Keratinocyte (primary cell): Measurements from ENCODE around the gene MS4A18. TPM values are rescaled to one million over a fixed set of nuclear protein-coding genes. Genes with fewer than 3 reads are reported as not detected.
"Not testable (repeated sequence)": the region's sequence is repeated elsewhere in the genome, so short reads cannot be mapped to it uniquely, and the experiment has no call there.

Experiments
- DNase-seq: peaks from one replicate; pipeline ENCODE4 v3.0.0-alpha.2; 2011; ENCODE audit warnings: low read depth, missing footprints, low spot score
- FAIRE-seq: peaks from 2 replicates; lab custom pipeline; 2011; peaks lifted over from hg19 to GRCh38; lab: Jason Lieb, UNC
- H2AFZ ChIP-seq: 2 replicates; pipeline ENCODE4 v1.6.0; 2012; ENCODE audit warnings: low read length, control low read depth, inconsistent platforms; ENCODE audit not compliant: control insufficient read depth
- H3K27ac ChIP-seq: 2 replicates; pipeline ENCODE4 v1.5.1; 2011; ENCODE audit warnings: low read length; ENCODE audit not compliant: control insufficient read depth, insufficient read depth
- H3K27me3 ChIP-seq: 3 replicates; pipeline ENCODE4 v1.6.0; 2011; ENCODE audit warnings: low read length; ENCODE audit not compliant: control insufficient read depth, insufficient read depth; ENCODE audit errors: extremely low read depth
- H3K36me3 ChIP-seq, 2 experiments: 2 replicates in 1 of 2; 3 replicates in 1 of 2; pipeline ENCODE4 v1.5.1; 2011; ENCODE audit warnings: low read length in 2 of 2, mild to moderate bottlenecking in 1 of 2; ENCODE audit not compliant: control insufficient read depth in 2 of 2, insufficient read depth in 2 of 2; ENCODE audit errors: extremely low read depth in 1 of 2
- H3K4me1 ChIP-seq: 3 replicates; pipeline ENCODE4 v1.5.1; 2011; ENCODE audit warnings: low read length; ENCODE audit not compliant: control insufficient read depth, insufficient read depth; ENCODE audit errors: extremely low read depth
- H3K4me2 ChIP-seq: 3 replicates; pipeline ENCODE4 v1.6.0; 2011; ENCODE audit warnings: low read depth, low read length; ENCODE audit not compliant: control insufficient read depth, insufficient read depth; ENCODE audit errors: extremely low read depth
- H3K4me3 ChIP-seq, 3 experiments: fragments of 200-600 bp in 1 of 3; sonication (generic) in 1 of 3; 2 replicates in 2 of 3; 3 replicates in 1 of 3; pipeline ENCODE4 v1.5.1; 2011 to 2016; ENCODE audit warnings: low read length in 3 of 3, mild to moderate bottlenecking in 3 of 3, control low read depth in 2 of 3, inconsistent platforms in 1 of 3, low read depth in 1 of 3, mixed read lengths in 1 of 3, mixed run types in 1 of 3, moderate library complexity in 1 of 3; ENCODE audit not compliant: control insufficient read depth in 2 of 3, insufficient read depth in 2 of 3; ENCODE audit errors: extremely low read depth in 1 of 3
- H3K79me2 ChIP-seq: 2 replicates; pipeline ENCODE4 v1.6.0; 2012; ENCODE audit warnings: low read length; ENCODE audit not compliant: control insufficient read depth, insufficient read depth
- H3K9ac ChIP-seq: 3 replicates; pipeline ENCODE4 v1.6.0; 2011; ENCODE audit warnings: low read length; ENCODE audit not compliant: control insufficient read depth, insufficient read depth; ENCODE audit errors: extremely low read depth
- H3K9me1 ChIP-seq: 3 replicates; pipeline ENCODE4 v1.6.0; 2011; ENCODE audit warnings: low read length; ENCODE audit not compliant: control insufficient read depth, insufficient read depth; ENCODE audit errors: extremely low read depth
- H3K9me3 ChIP-seq: 2 replicates; pipeline ENCODE4 v1.5.1; 2012; ENCODE audit warnings: low read depth, low read length; ENCODE audit not compliant: control insufficient read depth
- H4K20me1 ChIP-seq: 3 replicates; pipeline ENCODE4 v1.6.0; 2011; ENCODE audit warnings: low read length; ENCODE audit not compliant: control insufficient read depth, insufficient read depth; ENCODE audit errors: extremely low read depth
- EZH2 ChIP-seq: IDR thresholded peaks from one replicate; pipeline ENCODE4 v1.6.1; 2012; ENCODE audit warnings: inconsistent platforms, mild to moderate bottlenecking, low read length, moderate library complexity
- dilution Hi-C: fragments of 300-500 bp; cut with MboI; formaldehyde crosslinking; loops from one replicate; pipeline ENCODE4 v1.7.0; 2020; ENCODE audit warnings: low sequenced_read_pairs; ENCODE audit not compliant: extremely low pct_ligation_motif_present
- polyA plus RNA-seq, 5 experiments: library from polyadenylated mRNA; depleted of rRNA in 3 of 5; stranded (reverse) in 3 of 5; stranded (forward) in 1 of 5; unstranded in 1 of 5; fragments of >200 nt; gene quantifications; 1 replicate in 1 of 5; 2 replicates in 3 of 5; 3 replicates in 1 of 5; pipeline versions ENCODE4 v1.2.1 to v1.2.3, GENCODE V29; 2011 to 2012; ENCODE audit warnings: missing spikeins in 2 of 5, low read depth in 1 of 5, low replicate concordance in 1 of 5
- TF ChIP-seq, protein P1 (sequence below), 3 experiments: IDR thresholded peaks in 1 of 3; conservative IDR thresholded peaks in 1 of 3; optimal IDR thresholded peaks in 1 of 3; 2 replicates in 2 of 3; 3 replicates in 1 of 3; pipeline versions ENCODE3 to v1.5.1; 2011; ENCODE audit warnings: low read length in 3 of 3, mild to moderate bottlenecking in 3 of 3, moderate library complexity in 2 of 3, control low read depth in 1 of 3, inconsistent platforms in 1 of 3; ENCODE audit not compliant: insufficient read depth in 2 of 3; ENCODE audit errors: extremely low read depth in 1 of 3

Gene MS4A18
- polyA plus RNA-seq, 1 donor (not counting 4 experiments of a cell fraction or from before 2014, with no cell fraction given) = not detected

DNA sequence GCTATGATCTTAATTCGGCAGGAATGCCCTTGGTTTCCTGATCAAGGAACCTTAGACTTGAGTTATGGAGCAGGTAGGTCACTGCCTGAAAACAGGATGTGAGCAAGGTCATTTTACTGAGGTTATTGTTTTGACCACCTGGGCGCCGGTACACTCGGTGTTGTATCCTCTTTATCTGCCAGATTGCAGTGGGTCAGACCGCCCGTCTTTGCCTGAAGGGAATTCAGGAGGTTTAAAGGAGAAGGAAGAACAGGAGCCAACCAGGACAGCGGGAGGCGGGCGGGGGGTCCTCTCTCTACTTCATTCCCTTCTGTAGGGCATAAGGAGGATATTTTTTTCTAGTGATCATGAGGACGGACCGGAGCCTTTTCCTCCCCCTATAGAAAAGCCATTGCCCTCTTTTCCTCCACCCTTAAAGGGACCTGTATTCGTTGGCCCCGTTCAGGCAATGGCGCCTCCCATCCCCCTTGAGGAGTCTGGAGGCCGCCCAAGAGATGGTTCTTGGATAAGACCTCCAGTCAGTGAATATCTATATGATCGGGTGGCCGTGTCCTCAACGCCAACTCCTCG is 32.8 kb downstream of the MS4A18 start:
- dilution Hi-C loops = no loop called here
- Histone ChIP-seq H3K36me3 (no peaks in the 10 kb centered on the region), H2AFZ (no peak overlapping the region), H4K20me1 (no peaks in the 10 kb centered on the region), H3K4me2 (no peak overlapping the region), H3K79me2 (no peaks in the 10 kb centered on the region), H3K9ac (no peak overlapping the region), H3K27ac (no peak overlapping the region), H3K27me3 (no peaks in the 10 kb centered on the region), H3K4me3 (no peak overlapping the region), H3K4me1 (no peaks in the 10 kb centered on the region), H3K9me1 (no peaks in the 10 kb centered on the region), H3K9me3 (no peaks in the 10 kb centered on the region)
- no peak for TF ChIP-seq EZH2
- TF ChIP-seq, protein P1, sequence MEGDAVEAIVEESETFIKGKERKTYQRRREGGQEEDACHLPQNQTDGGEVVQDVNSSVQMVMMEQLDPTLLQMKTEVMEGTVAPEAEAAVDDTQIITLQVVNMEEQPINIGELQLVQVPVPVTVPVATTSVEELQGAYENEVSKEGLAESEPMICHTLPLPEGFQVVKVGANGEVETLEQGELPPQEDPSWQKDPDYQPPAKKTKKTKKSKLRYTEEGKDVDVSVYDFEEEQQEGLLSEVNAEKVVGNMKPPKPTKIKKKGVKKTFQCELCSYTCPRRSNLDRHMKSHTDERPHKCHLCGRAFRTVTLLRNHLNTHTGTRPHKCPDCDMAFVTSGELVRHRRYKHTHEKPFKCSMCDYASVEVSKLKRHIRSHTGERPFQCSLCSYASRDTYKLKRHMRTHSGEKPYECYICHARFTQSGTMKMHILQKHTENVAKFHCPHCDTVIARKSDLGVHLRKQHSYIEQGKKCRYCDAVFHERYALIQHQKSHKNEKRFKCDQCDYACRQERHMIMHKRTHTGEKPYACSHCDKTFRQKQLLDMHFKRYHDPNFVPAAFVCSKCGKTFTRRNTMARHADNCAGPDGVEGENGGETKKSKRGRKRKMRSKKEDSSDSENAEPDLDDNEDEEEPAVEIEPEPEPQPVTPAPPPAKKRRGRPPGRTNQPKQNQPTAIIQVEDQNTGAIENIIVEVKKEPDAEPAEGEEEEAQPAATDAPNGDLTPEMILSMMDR (optimal IDR thresholded peaks at IDR 0.05 in 1 of 3, IDR thresholded peaks at IDR 0.05 in 1 of 3, conservative IDR thresholded peaks at IDR 0.05 in 1 of 3; ENCODE audit: extremely low read depth in 1 of 3, insufficient read depth in 2 of 3, low read length in 3 of 3) = no peak
- FAIRE-seq (no peak), DNase-seq (no peak)

DNA sequence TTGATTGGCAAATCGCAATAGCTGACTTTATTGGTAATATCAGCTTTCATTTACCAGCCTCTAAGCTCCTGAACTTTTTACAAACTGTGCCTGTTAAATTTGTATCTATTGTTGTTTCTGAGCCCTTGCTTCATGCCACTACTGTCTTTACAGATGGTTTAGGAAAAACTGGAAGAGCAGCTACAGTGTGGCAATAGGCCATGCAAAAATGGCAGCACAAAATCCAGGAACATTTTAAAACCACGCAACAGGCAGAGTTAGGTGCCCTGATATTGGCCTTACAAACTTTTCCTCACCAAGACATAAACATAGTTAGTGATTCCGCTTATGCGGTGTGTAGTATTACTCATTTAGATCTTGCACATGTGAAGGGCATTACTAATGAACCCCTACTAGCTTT is 34.2 kb downstream of the MS4A18 start:
- H4K20me1 ChIP-seq, dilution Hi-C loops, H3K4me2 ChIP-seq, FAIRE-seq, H3K9me3 ChIP-seq, H2AFZ ChIP-seq, H3K4me3 ChIP-seq, H3K9ac ChIP-seq, H3K9me1 ChIP-seq, H3K27ac ChIP-seq, DNase-seq, H3K79me2 ChIP-seq, H3K27me3 ChIP-seq, H3K4me1 ChIP-seq, H3K36me3 ChIP-seq: not testable (repeated sequence)

DNA sequence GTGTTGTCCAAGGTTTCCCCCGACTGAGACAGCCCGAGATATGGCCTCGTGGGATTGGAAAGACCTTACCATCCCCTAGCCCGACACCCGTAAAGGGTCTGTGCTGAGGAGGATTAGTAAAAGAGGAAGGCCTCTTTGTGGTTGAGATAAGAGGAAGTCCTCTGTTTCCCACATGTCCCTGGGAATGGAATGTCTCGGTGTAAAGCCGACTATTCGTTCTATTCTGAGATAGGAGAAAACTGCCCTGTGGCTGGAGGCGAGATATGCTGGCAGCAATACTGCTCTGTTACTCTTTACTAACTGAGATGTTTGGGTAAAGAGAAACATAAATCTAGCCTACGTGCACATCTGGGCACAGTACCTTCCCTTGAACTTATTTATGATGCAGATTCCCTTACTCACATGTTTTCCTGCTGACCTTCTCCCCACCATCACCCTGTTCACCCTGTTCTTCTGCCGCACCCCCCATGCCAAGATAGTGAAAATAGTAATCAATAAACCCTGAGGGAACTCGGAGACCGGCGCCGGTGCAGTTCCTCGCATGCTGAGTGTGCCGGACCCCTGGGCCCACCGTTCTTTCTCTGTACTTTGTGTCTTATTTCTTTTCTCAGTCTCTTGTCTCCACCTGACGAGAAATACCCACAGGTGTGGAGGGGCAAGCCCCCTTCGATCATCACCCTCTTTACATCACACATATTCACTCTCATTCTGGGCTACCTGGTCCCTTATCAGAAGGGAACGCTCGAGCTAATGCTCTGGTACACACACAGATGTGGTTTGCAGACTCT is 35.1 kb downstream of the MS4A18 start:
- H3K9ac ChIP-seq, H3K9me3 ChIP-seq, FAIRE-seq, H3K27me3 ChIP-seq, H3K4me2 ChIP-seq, H3K9me1 ChIP-seq, H4K20me1 ChIP-seq, H2AFZ ChIP-seq, DNase-seq, H3K79me2 ChIP-seq, H3K4me3 ChIP-seq, H3K4me1 ChIP-seq, H3K36me3 ChIP-seq, H3K27ac ChIP-seq, dilution Hi-C loops: not testable (repeated sequence)
